Thymus (tissue), 11 donors: ENCODE data around the gene LRRC10B. TPM values are rescaled to one million over a fixed set of nuclear protein-coding genes. Genes with fewer than 3 reads are reported as not detected.
A peak's percentile ranks its signal among the peaks of the same experiment; 100 is the strongest.

ENCODE experiments used
- DNase-seq, 9 donors: peaks; one replicate each; pipeline ENCODE4 v3.0.0-alpha.2; 2013; ENCODE audit warnings: low spot score in 9 of 9, low read depth in 6 of 9, missing footprints in 1 of 9
- H3K27ac ChIP-seq, 2 donors: one replicate each; pipeline ENCODE4 v1.5.1; 2013; ENCODE audit warnings: control low read depth in 1 of 2, low read depth in 1 of 2, low read length in 1 of 2, mild to moderate bottlenecking in 1 of 2, moderate library complexity in 1 of 2
- H3K27me3 ChIP-seq, 2 donors: one replicate each; pipeline ENCODE4 v1.5.1; 2013; ENCODE audit warnings: low read length in 1 of 2; ENCODE audit not compliant: control insufficient read depth in 2 of 2, insufficient read depth in 1 of 2
- H3K36me3 ChIP-seq, 2 donors: one replicate each; pipeline ENCODE4 v1.5.1; 2013; ENCODE audit warnings: low read length in 1 of 2, mild to moderate bottlenecking in 1 of 2, moderate library complexity in 1 of 2; ENCODE audit not compliant: control insufficient read depth in 2 of 2, insufficient read depth in 2 of 2
- H3K4me1 ChIP-seq, 2 donors: one replicate each; pipeline ENCODE4 v1.5.1; 2013; ENCODE audit warnings: low read length in 2 of 2; ENCODE audit not compliant: control insufficient read depth in 2 of 2, insufficient read depth in 2 of 2
- H3K4me3 ChIP-seq, 2 donors: one replicate each; pipeline ENCODE4 v1.5.1; 2013; ENCODE audit warnings: low read length in 2 of 2, control low read depth in 1 of 2, mild to moderate bottlenecking in 1 of 2
- H3K9me3 ChIP-seq, 2 donors: one replicate each; pipeline ENCODE4 v1.5.1; 2013; ENCODE audit warnings: low read length in 1 of 2, mild to moderate bottlenecking in 1 of 2; ENCODE audit not compliant: control insufficient read depth in 2 of 2, insufficient read depth in 1 of 2
- WGBS: extraction: QIAGEN DNeasy Blood & Tissue Kit; methylation state at CpG from one replicate; pipeline ENCODE4 v1.1.7; 2013; 5-methylcytosine and 5-hydroxymethylcytosine counted together
- polyA plus RNA-seq: library from polyadenylated mRNA; stranded (reverse); fragments of 200-250 nt; gene quantifications from one replicate; pipeline ENCODE4 v1.2.3, GENCODE V29; 2013
- total RNA-seq: library from RNA; stranded (reverse); fragments of 120-200 nt; gene quantifications from one replicate; pipeline ENCODE4 v1.2.4, GENCODE V29; 2013
- donor health status: healthy.

LRRC10B gene
- total and polyA plus RNA-seq, 2 donors, result 2.7 to 4.1 TPM

- Histone ChIP-seq H3K4me1 (peaks cover 11 to 17% of the 10 kb centered on the region in 2 donors), H3K36me3 (no peaks in the 10 kb centered on the region), H3K27me3 (peaks cover 32 to 72% of the 10 kb centered on the region in 2 donors), H3K4me3 (no peak overlapping the region), H3K9me3 (no peaks in the 10 kb centered on the region), H3K27ac (no peak overlapping the region)
- 67% methylated on average over 3 of the region's 3 CpGs for WGBS
- DNase-seq, result no peak
Observed at GRCh38 chr11:61511383-61511782, 2.8 kb downstream of the LRRC10B start.

- no peaks in the 10 kb centered on the region for H3K36me3 ChIP-seq
- 96% methylated on average over 4 of the region's 4 CpGs for WGBS
- H3K27me3 ChIP-seq, result peaks cover 27 to 70% of the 10 kb centered on the region in 2 donors
- H3K4me3 ChIP-seq, result no peak overlapping the region
- no peak overlapping the region for H3K27ac ChIP-seq
- H3K9me3 ChIP-seq, result no peaks in the 10 kb centered on the region
- DNase-seq, result no peak
- H3K4me1 ChIP-seq, result peaks cover 11 to 19% of the 10 kb centered on the region in 2 donors
Observed at GRCh38 chr11:61512435-61512834, 3.9 kb downstream of the LRRC10B start.

- H3K27me3 ChIP-seq, result peaks cover 19 to 66% of the 10 kb centered on the region in 2 donors
- no peaks in the 10 kb centered on the region for H3K9me3 ChIP-seq
- H3K36me3 ChIP-seq, result no peaks in the 10 kb centered on the region
- WGBS, result 90% methylated on average over 11 of the region's 11 CpGs
- no peak for DNase-seq
- H3K4me1 ChIP-seq, result peaks cover 10 to 16% of the 10 kb centered on the region in 2 donors
- no peak overlapping the region for H3K4me3 ChIP-seq
- no peak overlapping the region for H3K27ac ChIP-seq
Observed at GRCh38 chr11:61513143-61513765, 4.7 kb downstream of the LRRC10B start.

DNA sequence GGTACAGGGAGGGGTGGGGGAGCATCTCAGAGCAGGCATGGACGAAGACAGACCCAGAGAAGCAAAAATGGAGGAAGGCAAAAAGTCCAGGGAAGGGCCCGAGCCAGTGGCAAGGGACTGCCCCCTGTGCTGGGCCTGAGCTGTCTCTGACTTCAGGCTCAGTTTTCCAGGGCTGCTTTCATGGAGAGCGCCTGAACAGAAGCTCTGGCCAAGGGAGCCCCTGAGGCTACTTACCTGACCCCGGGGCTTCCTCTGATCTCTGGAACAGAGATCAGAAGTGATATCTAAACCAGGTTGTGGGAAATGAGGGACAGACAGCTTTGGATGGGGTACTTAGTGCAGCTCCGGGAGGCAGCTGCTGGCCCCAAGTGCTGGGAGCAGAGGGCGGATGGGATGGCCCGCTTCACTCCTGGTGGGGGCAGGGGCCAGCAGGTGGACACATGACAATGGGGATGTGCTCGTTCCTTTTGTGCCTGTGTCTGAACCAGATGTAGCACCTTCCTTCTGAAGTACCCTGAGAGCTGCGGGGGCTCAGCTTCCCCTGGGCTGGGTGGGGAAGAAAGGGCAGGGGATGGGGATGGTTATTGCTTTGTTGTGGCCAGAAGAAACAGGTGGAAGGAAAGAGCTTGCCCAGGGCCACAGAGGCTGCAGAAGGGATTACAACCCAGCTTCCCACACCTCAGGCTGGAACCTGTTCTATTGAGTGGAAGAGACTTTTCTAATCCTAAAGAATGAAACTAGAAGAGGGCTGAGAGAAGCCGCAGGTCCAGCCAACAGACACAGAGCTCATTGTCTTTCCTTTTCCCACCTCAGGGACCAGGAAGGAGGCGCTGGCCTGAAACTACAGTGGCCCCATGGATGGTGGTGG is 5.7 kb downstream of the LRRC10B start:
- 72% methylated on average over 11 of the region's 11 CpGs for WGBS
- Histone ChIP-seq H3K4me3 (no peak overlapping the region), H3K36me3 (no peaks in the 10 kb centered on the region), H3K27me3 (peaks cover 10 to 63% of the 10 kb centered on the region in 2 donors), H3K9me3 (no peaks in the 10 kb centered on the region), H3K4me1 (peaks cover 6 to 14% of the 10 kb centered on the region in 2 donors), H3K27ac (no peak overlapping the region)
- no peak for DNase-seq

- no peaks in the 10 kb centered on the region for H3K9me3 ChIP-seq
- H3K4me1 ChIP-seq, result peaks cover 0 to 9% of the 10 kb centered on the region in 2 donors
- no peak for DNase-seq
- H3K27ac ChIP-seq, result no peak overlapping the region
- no peak overlapping the region for H3K4me3 ChIP-seq
- H3K36me3 ChIP-seq, result no peaks in the 10 kb centered on the region
- H3K27me3 ChIP-seq, result peaks cover under 1 to 49% of the 10 kb centered on the region in 2 donors
- WGBS, result 93% methylated on average over 10 of the region's 10 CpGs
Observed at GRCh38 chr11:61515686-61516085, 7.1 kb downstream of the LRRC10B start.

DNA sequence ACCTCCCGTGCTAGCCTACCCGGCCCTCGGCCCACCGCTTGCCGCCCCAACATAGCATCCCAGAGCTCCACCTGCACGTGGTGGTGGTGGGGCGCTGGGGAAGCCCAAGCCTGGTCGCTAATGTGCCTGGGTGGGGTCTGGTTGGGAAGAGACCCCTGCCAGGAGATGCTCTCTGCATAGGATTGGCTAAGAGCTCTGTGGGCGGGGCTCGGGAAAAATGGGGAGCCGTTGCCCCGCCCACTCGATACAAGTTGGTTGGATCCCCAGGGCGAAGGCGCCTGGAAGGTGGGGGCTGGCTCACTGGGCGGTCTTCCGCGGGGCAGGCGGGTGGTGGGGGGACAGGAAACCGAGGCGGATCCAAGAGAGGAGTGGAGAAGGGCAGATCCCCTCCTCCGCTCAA is 7.6 kb downstream of the LRRC10B start:
- H3K9me3 ChIP-seq, result no peaks in the 10 kb centered on the region
- H3K36me3 ChIP-seq, result no peaks in the 10 kb centered on the region
- peak in 1 of 9 donors; percentile 10 for DNase-seq
- no peak overlapping the region for H3K4me3 ChIP-seq
- H3K27ac ChIP-seq, result no peak overlapping the region
- peaks cover 0 to 44% of the 10 kb centered on the region in 2 donors for H3K27me3 ChIP-seq
- WGBS, result 28% methylated on average over 22 of the region's 22 CpGs
- H3K4me1 ChIP-seq, result peaks cover 0 to 9% of the 10 kb centered on the region in 2 donors

GRCh38 chr11:61516675-61517572 is 8.4 kb downstream of the LRRC10B start:
- DNase-seq, result peak in 4 of 9 donors; percentile 32 to 63 (median 52)

DNA sequence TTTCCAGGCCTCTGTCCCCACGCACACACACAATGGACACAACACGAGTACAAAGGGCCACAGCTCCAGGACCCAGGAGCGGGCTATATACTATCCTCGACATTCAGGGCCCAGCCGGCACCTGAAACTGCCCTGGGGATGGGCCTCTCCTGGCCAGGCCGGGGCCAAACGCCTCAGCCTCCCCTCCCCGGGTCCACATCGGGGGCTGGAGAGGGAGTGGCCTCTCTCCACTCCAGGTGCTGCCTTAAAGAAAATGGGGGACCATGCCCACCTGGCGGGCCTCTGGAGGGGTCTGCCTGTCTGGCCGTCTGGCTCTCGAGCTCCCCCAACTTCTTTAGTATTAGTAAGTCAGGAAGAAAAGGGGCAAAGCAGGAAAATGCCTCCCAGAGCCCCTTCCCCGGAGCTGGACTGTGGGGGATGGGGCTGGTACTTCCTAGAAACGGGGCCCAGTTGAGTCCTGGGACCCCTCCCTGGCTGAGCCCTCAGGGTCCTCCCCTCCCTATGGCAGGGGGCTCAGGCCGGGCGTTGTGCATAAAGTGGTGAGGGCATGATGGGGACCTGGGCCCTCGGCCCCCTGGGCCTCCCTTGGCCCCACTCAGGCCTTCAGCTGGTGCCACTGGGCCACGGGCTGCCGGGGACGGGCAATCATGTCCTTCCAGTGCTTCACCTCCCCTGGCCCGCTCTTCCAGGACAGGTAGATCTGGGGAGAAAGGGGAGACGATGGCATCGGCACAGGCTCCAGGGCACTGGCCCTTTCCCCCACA is 9.7 kb downstream of the LRRC10B start:
- 91% methylated on average over 23 of the region's 23 CpGs for WGBS
- Histone ChIP-seq H3K9me3 (no peaks in the 10 kb centered on the region), H3K27me3 (peaks cover 0 to 33% of the 10 kb centered on the region in 2 donors), H3K36me3 (no peaks in the 10 kb centered on the region), H3K4me1 (peaks cover 0 to 9% of the 10 kb centered on the region in 2 donors), H3K27ac (no peak overlapping the region), H3K4me3 (no peak overlapping the region)
- DNase-seq, result no peak

More at GRCh38 chr11:61516675-61517572, 8.4 kb downstream of the LRRC10B start:
- Histone ChIP-seq H3K36me3 (no peaks in the 10 kb centered on the region), H3K27ac (no peak overlapping the region), H3K4me3 (no peak overlapping the region), H3K27me3 (peaks cover 0 to 39% of the 10 kb centered on the region in 2 donors), H3K9me3 (no peaks in the 10 kb centered on the region), H3K4me1 (peaks cover 0 to 9% of the 10 kb centered on the region in 2 donors)
- 24% methylated on average over 23 of the region's 23 CpGs for WGBS
